M059J (cell line): Measurements from ENCODE around the gene PIAS1. TPM values are rescaled to one million over a fixed set of nuclear protein-coding genes. Genes with fewer than 3 reads are reported as not detected.
"Not testable (repeated sequence)": the region's sequence is repeated elsewhere in the genome, so short reads cannot be mapped to it uniquely, and the experiment has no call there.

Experiments used
- DNase-seq: peaks from one replicate; pipeline ENCODE4 v3.0.0-alpha.2; 2012; ENCODE audit warnings: low read depth
- total RNA-seq: library from RNA; depleted of rRNA; stranded (reverse); fragments of >200 nt; shearing (Covaris generic); gene quantifications from 2 replicates; pipeline ENCODE4 v1.2.3, GENCODE V29; 2014; rRNA removed

Gene PIAS1
- total RNA-seq, 1 experiment from 2014 or later: 42.1 TPM

DNA sequence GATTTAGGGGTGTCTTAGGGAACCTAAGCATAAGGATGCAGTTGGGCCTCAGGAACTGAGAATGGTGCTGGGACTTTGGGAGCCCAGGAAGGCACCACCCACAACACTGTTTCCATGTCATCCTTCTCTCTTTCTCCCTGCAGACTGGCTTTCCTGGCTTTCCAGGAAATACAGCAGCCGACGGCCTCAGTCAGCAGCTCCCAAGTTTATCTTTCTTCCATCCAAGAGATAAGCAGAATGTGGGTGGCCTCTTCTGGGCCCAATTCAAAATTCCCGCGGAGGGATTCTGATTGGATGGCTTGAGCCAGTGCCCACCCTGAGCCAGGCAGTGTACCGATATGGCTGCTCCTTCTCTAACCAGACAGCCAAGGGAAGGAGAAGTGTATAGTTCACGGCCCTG is 179.9 kb downstream of the PIAS1 start:
- DNase-seq: no peak

DNA sequence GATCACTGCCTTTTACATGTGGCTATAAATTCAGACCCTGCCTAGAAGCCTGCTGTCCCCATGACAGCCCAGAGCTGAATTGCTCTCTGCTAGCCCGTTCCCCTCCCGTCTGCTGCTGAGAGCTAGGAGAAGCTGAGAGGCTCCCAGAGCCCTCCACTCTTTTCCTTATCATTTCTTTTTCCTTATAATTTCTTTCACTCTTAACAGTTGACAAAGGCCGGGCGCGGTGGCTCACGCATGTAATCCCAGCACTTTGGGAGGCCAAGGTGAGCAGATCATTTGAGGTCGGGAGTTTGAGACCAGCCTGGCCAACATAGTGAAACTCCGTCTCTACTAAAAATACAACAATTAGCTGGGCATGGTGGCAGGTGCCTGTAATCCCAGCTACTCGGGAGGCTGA is 180.4 kb downstream of the PIAS1 start:
- DNase-seq: not testable (repeated sequence)

DNA sequence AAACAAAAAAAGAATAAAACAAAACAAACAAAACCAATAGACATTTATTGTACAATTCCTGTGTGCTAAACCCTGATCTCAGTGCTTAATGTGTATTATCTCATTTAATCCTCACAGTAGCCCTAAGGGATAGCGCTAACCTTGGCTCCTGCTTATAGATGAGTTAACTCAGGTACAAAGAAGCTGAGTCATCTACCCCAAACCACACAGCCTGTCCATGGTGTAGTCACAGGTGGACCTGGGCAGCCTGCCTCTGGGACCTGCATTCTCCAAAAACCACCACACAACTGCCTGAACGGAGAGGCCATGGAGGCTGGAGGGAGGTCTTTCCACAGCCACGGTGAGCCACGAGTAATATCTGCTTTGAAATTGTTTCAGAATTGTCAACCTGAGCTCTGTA is 180.9 kb downstream of the PIAS1 start:
- peak; percentile 32 for DNase-seq

DNA sequence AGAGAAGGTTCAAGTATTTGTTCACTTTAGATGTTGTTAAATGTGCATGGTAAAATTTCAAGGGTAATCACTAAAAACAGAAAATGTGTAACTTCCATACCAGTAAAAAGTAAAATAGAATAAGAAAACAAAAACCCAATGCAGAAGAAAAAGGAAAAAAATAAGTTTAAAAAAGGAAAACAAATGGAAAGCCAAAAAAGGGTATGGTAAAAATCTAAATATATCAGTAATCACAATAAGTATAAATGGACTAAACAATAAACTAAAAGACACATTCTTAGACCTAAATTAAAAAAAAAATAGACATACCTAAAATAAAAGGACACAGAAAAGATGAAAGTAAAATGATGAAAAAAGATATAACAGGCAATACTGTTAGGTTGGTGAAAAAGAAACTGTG is 184.9 kb downstream of the PIAS1 start:
- DNase-seq: no peak

DNA sequence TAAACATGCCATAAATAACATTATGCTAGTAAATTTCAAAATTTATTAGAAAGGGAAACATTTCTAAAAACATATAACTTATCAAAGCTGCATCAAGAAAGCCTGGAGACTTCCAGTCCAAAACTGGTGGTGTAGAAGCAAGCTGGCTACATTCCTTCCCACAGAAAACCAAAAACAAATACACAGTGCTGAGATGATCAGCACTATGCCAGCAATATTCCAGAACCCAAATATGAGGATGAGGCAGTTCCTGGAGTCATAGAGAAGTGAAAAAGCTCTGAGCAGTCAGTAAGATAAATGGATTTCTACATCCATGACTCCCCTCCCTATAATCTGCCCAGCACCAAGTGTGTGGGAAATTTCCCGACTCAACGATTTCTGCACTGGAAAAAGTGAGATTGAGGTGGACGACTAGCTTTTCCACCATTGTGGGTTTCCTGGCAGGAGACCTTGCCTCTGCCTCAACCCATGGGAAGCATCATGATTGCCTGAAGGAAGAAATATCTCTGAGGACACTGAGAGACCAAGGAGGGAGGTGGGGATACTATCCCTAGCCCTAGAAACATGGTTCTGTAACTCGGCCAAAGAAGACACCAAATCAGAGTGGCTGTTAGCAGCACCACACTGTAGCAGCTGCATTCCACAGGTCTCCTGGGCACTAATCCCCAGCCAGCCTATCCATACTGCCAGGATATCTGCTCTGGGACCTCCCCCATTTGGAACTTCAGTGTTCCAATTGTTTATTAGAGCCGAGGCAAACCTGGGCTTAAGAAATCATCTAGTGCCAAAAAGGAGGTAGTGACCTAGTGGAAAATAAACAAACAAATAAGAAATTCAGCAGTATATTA is 187.2 kb downstream of the PIAS1 start:
- DNase-seq: no peak

Other genes starting within 250 kb of the PIAS1 start
- gene SKOR1, start 228.8 kb upstream of the PIAS1 start, total RNA-seq: 0.12 and 0.17 TPM in 2 replicates
- gene RNU6-1, start 214.3 kb upstream of the PIAS1 start, total RNA-seq: not detected in 2 replicates
- gene CALML4, start 151.0 kb downstream of the PIAS1 start, total RNA-seq: 1.5 and 1.8 TPM in 2 replicates
- 31.2 and 32.4 TPM in 2 replicates for gene CLN6, start 175.4 kb downstream of the PIAS1 start, total RNA-seq
- 18.1 and 26.0 TPM in 2 replicates for gene FEM1B, start 223.4 kb downstream of the PIAS1 start, total RNA-seq